ENCODE measurements around the gene C17orf114.

The C17orf114 gene

DNA sequence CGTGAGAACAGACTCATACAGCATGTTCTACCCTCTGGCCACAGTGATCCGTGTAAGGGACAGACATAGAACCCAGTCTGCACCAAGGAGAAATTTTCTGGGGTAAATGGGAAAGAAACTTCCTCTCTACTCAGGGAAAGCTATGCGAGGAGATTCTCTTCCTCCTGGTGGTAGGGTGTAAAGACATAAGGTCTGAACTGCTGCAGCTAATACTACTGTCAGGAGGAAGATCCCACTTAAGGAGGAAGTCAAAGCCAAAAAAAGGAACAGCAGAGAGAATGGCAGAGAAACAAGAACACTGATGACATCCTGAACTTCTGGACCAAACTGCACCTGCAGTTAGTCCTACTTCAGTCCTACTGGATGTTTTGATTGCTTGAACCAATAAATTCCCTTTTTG is 37.5 kb downstream of the C17orf114 start:
- TF ChIP-seq, protein P1, sequence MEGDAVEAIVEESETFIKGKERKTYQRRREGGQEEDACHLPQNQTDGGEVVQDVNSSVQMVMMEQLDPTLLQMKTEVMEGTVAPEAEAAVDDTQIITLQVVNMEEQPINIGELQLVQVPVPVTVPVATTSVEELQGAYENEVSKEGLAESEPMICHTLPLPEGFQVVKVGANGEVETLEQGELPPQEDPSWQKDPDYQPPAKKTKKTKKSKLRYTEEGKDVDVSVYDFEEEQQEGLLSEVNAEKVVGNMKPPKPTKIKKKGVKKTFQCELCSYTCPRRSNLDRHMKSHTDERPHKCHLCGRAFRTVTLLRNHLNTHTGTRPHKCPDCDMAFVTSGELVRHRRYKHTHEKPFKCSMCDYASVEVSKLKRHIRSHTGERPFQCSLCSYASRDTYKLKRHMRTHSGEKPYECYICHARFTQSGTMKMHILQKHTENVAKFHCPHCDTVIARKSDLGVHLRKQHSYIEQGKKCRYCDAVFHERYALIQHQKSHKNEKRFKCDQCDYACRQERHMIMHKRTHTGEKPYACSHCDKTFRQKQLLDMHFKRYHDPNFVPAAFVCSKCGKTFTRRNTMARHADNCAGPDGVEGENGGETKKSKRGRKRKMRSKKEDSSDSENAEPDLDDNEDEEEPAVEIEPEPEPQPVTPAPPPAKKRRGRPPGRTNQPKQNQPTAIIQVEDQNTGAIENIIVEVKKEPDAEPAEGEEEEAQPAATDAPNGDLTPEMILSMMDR (IDR thresholded peaks at IDR 0.05; ENCODE audit: low read depth, low read length), result no peak
- Histone ChIP-seq H3K4me3 (ENCODE audit: low read depth, low read length) (no peak overlapping the region), H3K9me3 (no peaks in the 10 kb centered on the region), H3K36me3 (no peaks in the 10 kb centered on the region), H3K27me3 (peaks cover 26% of the 10 kb centered on the region), H3K4me1 (no peaks in the 10 kb centered on the region)
- no peak for DNase-seq

DNA sequence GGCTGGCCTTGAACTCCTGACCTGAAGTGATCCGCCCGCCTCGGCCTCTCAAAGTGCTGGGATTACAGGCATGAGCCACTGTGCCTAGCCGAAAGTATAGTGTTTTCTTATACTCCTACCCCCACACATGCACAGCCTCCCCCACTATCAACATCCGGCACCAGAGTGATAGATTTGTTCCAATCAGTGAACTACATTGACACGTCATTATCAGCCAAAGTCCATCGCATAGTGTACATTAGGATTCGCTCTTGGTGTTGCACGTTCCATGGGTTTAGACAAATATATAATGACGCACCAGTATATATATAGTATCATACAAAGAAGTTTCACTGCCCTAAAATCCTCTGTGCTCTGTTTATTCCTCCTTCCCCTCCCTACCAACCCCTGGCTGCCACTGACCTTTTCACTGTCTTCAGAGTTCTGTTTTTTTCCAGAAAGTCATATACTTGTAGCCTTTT is 42.3 kb downstream of the C17orf114 start:
- no peak overlapping the region for H3K4me3 ChIP-seq (ENCODE audit: low read depth, low read length)
- H3K27me3 ChIP-seq, result peaks cover 41% of the 10 kb centered on the region
- no peaks in the 10 kb centered on the region for H3K9me3 ChIP-seq
- H3K4me1 ChIP-seq, result no peaks in the 10 kb centered on the region
- H3K36me3 ChIP-seq, result no peaks in the 10 kb centered on the region
- TF ChIP-seq, protein P1 (IDR thresholded peaks at IDR 0.05; ENCODE audit: low read depth, low read length), result no peak
- no peak for DNase-seq

DNA sequence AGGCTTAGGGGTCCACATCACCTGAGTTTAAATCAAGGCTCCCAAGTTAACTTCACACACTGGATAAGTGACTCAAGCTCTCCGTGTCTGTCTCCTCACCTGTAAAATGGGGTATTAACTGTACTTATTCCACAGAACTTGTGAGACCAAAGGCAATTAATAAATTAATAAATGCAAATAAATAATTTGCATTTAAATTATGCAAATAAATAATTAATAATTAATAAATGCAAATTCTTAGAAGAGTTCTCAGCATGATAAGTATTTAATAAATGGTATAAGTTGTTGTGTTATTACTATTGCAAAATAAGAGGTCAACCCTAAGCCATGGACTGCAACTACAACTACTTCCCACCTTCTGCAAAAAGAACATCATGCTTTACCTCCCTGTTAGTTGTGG is 48.7 kb downstream of the C17orf114 start:
- Histone ChIP-seq H3K36me3 (no peaks in the 10 kb centered on the region), H3K4me1 (no peaks in the 10 kb centered on the region), H3K9me3 (no peaks in the 10 kb centered on the region), H3K4me3 (ENCODE audit: low read depth, low read length) (no peak overlapping the region), H3K27me3 (peaks cover 45% of the 10 kb centered on the region)
- TF ChIP-seq, protein P1 (IDR thresholded peaks at IDR 0.05; ENCODE audit: low read depth, low read length), result no peak
- no peak for DNase-seq

DNA sequence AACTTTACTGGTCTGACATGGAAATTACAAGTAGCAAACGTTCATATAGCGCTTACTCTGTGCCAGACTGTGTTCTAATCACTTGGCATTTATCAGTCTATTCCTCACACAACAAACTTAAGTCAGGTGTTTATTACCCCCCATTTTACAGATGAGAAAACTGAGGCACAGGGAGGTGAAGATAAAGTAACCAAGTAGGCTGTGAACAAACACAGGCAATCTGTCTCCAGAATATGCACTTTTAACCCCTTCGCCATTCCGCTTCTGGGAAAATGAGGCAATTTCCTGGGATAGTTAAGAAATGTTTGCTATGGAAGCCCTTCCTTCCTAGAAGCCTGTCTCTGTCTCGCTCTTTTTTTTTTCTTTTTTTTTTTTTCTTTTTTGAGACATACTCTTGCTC is 50.2 kb downstream of the C17orf114 start:
- Histone ChIP-seq H3K4me3 (ENCODE audit: low read depth, low read length) (no peak overlapping the region), H3K9me3 (no peaks in the 10 kb centered on the region), H3K27me3 (peaks cover 43% of the 10 kb centered on the region), H3K36me3 (no peaks in the 10 kb centered on the region), H3K4me1 (no peaks in the 10 kb centered on the region)
- DNase-seq, result no peak
- TF ChIP-seq, protein P1 (IDR thresholded peaks at IDR 0.05; ENCODE audit: low read depth, low read length), result no peak

Measured in BE2C (cell line).